Naive thymus-derived CD8-positive, alpha-beta T cell (primary cell): Measurements from ENCODE around the gene PNPLA7. TPM values are rescaled to one million over a fixed set of nuclear protein-coding genes. Genes with fewer than 3 reads are reported as not detected.
"Not testable (repeated sequence)": the region's sequence is repeated elsewhere in the genome, so short reads cannot be mapped to it uniquely, and the experiment has no call there.

Experiments
- ATAC-seq, 2 donors: fragments of 150-1000 bp; cut with Tn5 transposase in 1 of 2; sonication (Bioruptor Pico), chemical (Tn5 transposase) in 1 of 2; 1 replicate in 1 of 2; 2 replicates in 1 of 2; pipeline ENCODE4 v1.10.0; 2021; ENCODE audit warnings: mild to moderate bottlenecking in 2 of 2, moderate library complexity in 2 of 2
- POLR2A ChIA-PET: fragments of 350-600 bp; sonication (Branson Sonifier 250); formaldehyde crosslinking; loops from one replicate; lab custom pipeline; 2021; ENCODE audit warnings: antibody characterized with exemption; lab: Charles Lee
- DNase-seq, 10 donors: peaks; one replicate each; pipeline versions ENCODE4 v3.0.0 to v3.0.0-alpha.2; 2020 to 2022
- H3K27ac Mint-ChIP-seq, 10 donors: one replicate each; pipeline ENCODE4 v1.8.0; 2020 to 2022; ENCODE audit warnings: mild to moderate bottlenecking in 10 of 10, mixed read lengths in 10 of 10, moderate library complexity in 4 of 10, inconsistent platforms in 1 of 10
- H3K27me3 Mint-ChIP-seq, 5 donors: one replicate each; pipeline ENCODE4 v1.8.0; 2021 to 2022; ENCODE audit warnings: mixed read lengths in 5 of 5
- H3K36me3 Mint-ChIP-seq, 3 donors: one replicate each; pipeline ENCODE4 v1.8.0; 2020 to 2022; ENCODE audit warnings: mixed read lengths in 3 of 3, mild to moderate bottlenecking in 2 of 3, inconsistent platforms in 1 of 3
- H3K4me1 Mint-ChIP-seq, 4 donors: one replicate each; pipeline ENCODE4 v1.8.0; 2021 to 2022; ENCODE audit warnings: mixed read lengths in 4 of 4
- H3K4me3 Mint-ChIP-seq, 10 donors: one replicate each; pipeline ENCODE4 v1.8.0; 2020 to 2022; ENCODE audit warnings: mild to moderate bottlenecking in 10 of 10, mixed read lengths in 10 of 10, moderate library complexity in 6 of 10, inconsistent platforms in 1 of 10
- H3K9me3 Mint-ChIP-seq, 9 donors: one replicate each; pipeline ENCODE4 v1.8.0; 2020 to 2022; ENCODE audit warnings: mixed read lengths in 9 of 9, mild to moderate bottlenecking in 3 of 9, inconsistent platforms in 1 of 9, moderate library complexity in 1 of 9
- polyA plus RNA-seq, 3 donors: library from polyadenylated mRNA; unstranded; fragments of 300-500 nt; fragmentation: Illumina TruSeq; gene quantifications; one replicate each; pipeline ENCODE4 v1.2.3, GENCODE V29; 2021
- total RNA-seq, 8 experiments: library from RNA in 2 of 8; stranded (reverse) in 2 of 8; gene quantifications; one replicate each; pipeline ENCODE4 v1.2.3 and lab custom pipeline; 2021 to 2026

The PNPLA7 gene
- total and polyA plus RNA-seq, 5 experiments from 2014 or later: 1.2 to 15.7 (median 2.3) TPM

GRCh38 chr9:137451264-137452005 lies 98.8 kb downstream of the PNPLA7 start:
- peaks cover 0 to 11% (median 0%) of the 10 kb centered on the region in 9 donors for H3K9me3 Mint-ChIP-seq
- peak overlapping the region in 7 of 10 donors; percentile 76 to 99 (median 94) for H3K27ac Mint-ChIP-seq
- DNase-seq (peak in 6 of 10 donors; percentile 0 to 76 (median 52)), ATAC-seq (peak; percentile 49 to 52)
- H3K27me3 Mint-ChIP-seq, POLR2A ChIA-PET: not testable (repeated sequence)
- H3K4me1 Mint-ChIP-seq: peaks cover 6 to 55% (median 31%) of the 10 kb centered on the region in 4 donors
- H3K36me3 Mint-ChIP-seq: peaks cover 0 to 20% (median 10%) of the 10 kb centered on the region in 3 donors
- H3K4me3 Mint-ChIP-seq: peak overlapping the region in 5 of 10 donors; percentile 51 to 78 (median 59)

GRCh38 chr9:137450539-137451222 lies 99.5 kb downstream of the PNPLA7 start:
- Mint-ChIP-seq H3K4me3 (peak overlapping the region in 5 of 10 donors; percentile 18 to 78 (median 59)), H3K4me1 (peaks cover 5 to 48% (median 27%) of the 10 kb centered on the region in 4 donors), H3K9me3 (peaks cover 0 to 11% (median 0%) of the 10 kb centered on the region in 9 donors), H3K36me3 (peaks cover 0 to 20% (median 8%) of the 10 kb centered on the region in 3 donors), H3K27ac (peak overlapping the region in 8 of 10 donors; percentile 76 to 99 (median 94))
- DNase-seq (peak; percentile 38 to 90 (median 78)), ATAC-seq (peak; percentile 59 to 69)
- POLR2A ChIA-PET: interaction anchor here (1.6 kb wide), 1 partner anchor 9 kb away, joined by 4 read pairs; the partner anchor contains the start of gene NSMF
- not testable (repeated sequence) for H3K27me3 Mint-ChIP-seq

- POLR2A ChIA-PET: interaction anchor here (1.2 to 1.6 kb wide), 3 partner anchors 9 to 27 kb away, joined by 3 to 4 read pairs (median 3); partner anchors contain the start of genes EXD3, NOXA1 and NSMF
- peak overlapping the region in 9 of 10 donors; percentile 76 to 99 (median 91) for H3K27ac Mint-ChIP-seq
- peaks cover 0 to 11% (median 0%) of the 10 kb centered on the region in 9 donors for H3K9me3 Mint-ChIP-seq
- H3K4me1 Mint-ChIP-seq: peaks cover 8 to 52% (median 32%) of the 10 kb centered on the region in 4 donors
- H3K27me3 Mint-ChIP-seq: no peaks in the 10 kb centered on the region
- peak; percentile 35 to 43 for ATAC-seq
- peak in 9 of 10 donors; percentile 35 to 85 (median 72) for DNase-seq
- peaks cover 0 to 20% (median 8%) of the 10 kb centered on the region in 3 donors for H3K36me3 Mint-ChIP-seq
- peak overlapping the region in 6 of 10 donors; percentile 13 to 78 (median 47) for H3K4me3 Mint-ChIP-seq
Observed at GRCh38 chr9:137449931-137450538, 100.2 kb downstream of the PNPLA7 start.

GRCh38 chr9:137449081-137449844 lies 100.9 kb downstream of the PNPLA7 start:
- peaks cover 0 to 6% (median 0%) of the 10 kb centered on the region in 5 donors for H3K27me3 Mint-ChIP-seq
- peak in 1 of 10 donors; percentile 61 for DNase-seq
- H3K36me3 Mint-ChIP-seq: peaks cover 0 to 20% (median 8%) of the 10 kb centered on the region in 3 donors
- H3K4me1 Mint-ChIP-seq: peaks cover 8 to 49% (median 34%) of the 10 kb centered on the region in 4 donors
- POLR2A ChIA-PET: interaction anchor here (1.2 to 1.6 kb wide), 3 partner anchors 10 to 26 kb away, joined by 3 to 4 read pairs (median 3); partner anchors contain the start of genes EXD3, NOXA1 and NSMF
- ATAC-seq: no peak
- peaks cover 0 to 9% (median 0%) of the 10 kb centered on the region in 9 donors for H3K9me3 Mint-ChIP-seq
- H3K27ac Mint-ChIP-seq: peak overlapping the region in 6 of 10 donors; percentile 27 to 99 (median 68)
- peak overlapping the region in 3 of 10 donors; percentile 6 to 22 (median 14) for H3K4me3 Mint-ChIP-seq

- H3K9me3 Mint-ChIP-seq: peaks cover 0 to 9% (median 0%) of the 10 kb centered on the region in 9 donors
- peaks cover 0 to 10% (median under 1%) of the 10 kb centered on the region in 5 donors for H3K27me3 Mint-ChIP-seq
- no peak for ATAC-seq
- no peak overlapping the region for H3K4me3 Mint-ChIP-seq
- DNase-seq: peak in 1 of 10 donors; percentile 22
- peaks cover 0 to 18% (median 5%) of the 10 kb centered on the region in 3 donors for H3K36me3 Mint-ChIP-seq
- POLR2A ChIA-PET: interaction anchor here (0.8 to 1.5 kb wide), 3 partner anchors 12 to 25 kb away, joined by 3 read pairs; partner anchors contain the start of genes EXD3 and NOXA1
- peak overlapping the region in 3 of 10 donors; percentile 29 to 62 (median 36) for H3K27ac Mint-ChIP-seq
- peaks cover 8 to 49% (median 32%) of the 10 kb centered on the region in 4 donors for H3K4me1 Mint-ChIP-seq
Observed at GRCh38 chr9:137448602-137448962, 101.6 kb downstream of the PNPLA7 start.

- DNase-seq (peak in 1 of 10 donors; percentile 61), ATAC-seq (no peak)
- peaks cover 0 to 18% (median 5%) of the 10 kb centered on the region in 3 donors for H3K36me3 Mint-ChIP-seq
- H3K9me3 Mint-ChIP-seq: peaks cover 0 to 9% (median 0%) of the 10 kb centered on the region in 9 donors
- H3K4me1 Mint-ChIP-seq: peaks cover 8 to 49% (median 32%) of the 10 kb centered on the region in 4 donors
- no peak overlapping the region for H3K4me3 Mint-ChIP-seq
- peaks cover 0 to 16% (median 3%) of the 10 kb centered on the region in 5 donors for H3K27me3 Mint-ChIP-seq
- no peak overlapping the region for H3K27ac Mint-ChIP-seq
- POLR2A ChIA-PET: interaction anchor here (0.7 to 1.2 kb wide), 3 partner anchors 9 to 25 kb away, joined by 3 read pairs; partner anchors contain the start of gene EXD3
Observed at GRCh38 chr9:137447722-137448601, 102.2 kb downstream of the PNPLA7 start.

GRCh38 chr9:137446851-137447471 lies 103.2 kb downstream of the PNPLA7 start:
- POLR2A ChIA-PET: interaction anchor here (0.7 to 1.2 kb wide), 2 partner anchors 10 to 24 kb away, joined by 3 read pairs; partner anchors contain the start of gene EXD3
- peaks cover 1 to 24% (median 8%) of the 10 kb centered on the region in 5 donors for H3K27me3 Mint-ChIP-seq
- H3K27ac Mint-ChIP-seq: peak overlapping the region in 2 of 10 donors; percentile 44 to 55
- DNase-seq (peak in 2 of 10 donors; percentile 1 to 52), ATAC-seq (no peak)
- H3K4me3 Mint-ChIP-seq: peak overlapping the region in 1 of 10 donors; percentile 8
- peaks cover 0 to 18% (median 5%) of the 10 kb centered on the region in 3 donors for H3K36me3 Mint-ChIP-seq
- peaks cover 0 to 9% (median 0%) of the 10 kb centered on the region in 9 donors for H3K9me3 Mint-ChIP-seq
- H3K4me1 Mint-ChIP-seq: peaks cover 8 to 45% (median 27%) of the 10 kb centered on the region in 4 donors

GRCh38 chr9:137445930-137446431 lies 104.2 kb downstream of the PNPLA7 start:
- Mint-ChIP-seq H3K4me3 (no peak overlapping the region), H3K9me3 (peaks cover 0 to 9% (median 0%) of the 10 kb centered on the region in 9 donors), H3K4me1 (peaks cover 10 to 42% (median 28%) of the 10 kb centered on the region in 4 donors), H3K36me3 (peaks cover 0 to 18% (median 5%) of the 10 kb centered on the region in 3 donors), H3K27ac (no peak overlapping the region), H3K27me3 (peaks cover 4 to 26% (median 10%) of the 10 kb centered on the region in 5 donors)
- DNase-seq: peak in 1 of 10 donors; percentile 58
- POLR2A ChIA-PET: interaction anchor here (1.0 to 1.4 kb wide), 4 partner anchors 8 to 104 kb away, joined by 3 to 4 read pairs (median 4); partner anchors contain the start of gene PNPLA7
- ATAC-seq: no peak

- peaks cover 10 to 36% (median 26%) of the 10 kb centered on the region in 4 donors for H3K4me1 Mint-ChIP-seq
- H3K9me3 Mint-ChIP-seq: peaks cover 0 to 3% (median 0%) of the 10 kb centered on the region in 9 donors
- peak; percentile 64 to 69 for ATAC-seq
Observed at GRCh38 chr9:137445275-137445807, 104.9 kb downstream of the PNPLA7 start.

More at GRCh38 chr9:137445275-137445807, 104.9 kb downstream of the PNPLA7 start:
- H3K27me3 Mint-ChIP-seq: peaks cover 4 to 26% (median 10%) of the 10 kb centered on the region in 5 donors
- POLR2A ChIA-PET: interaction anchor here (1.0 to 1.4 kb wide), 4 partner anchors 8 to 105 kb away, joined by 3 to 4 read pairs (median 4); partner anchors contain the start of gene PNPLA7
- H3K36me3 Mint-ChIP-seq: peaks cover 0 to 18% (median 5%) of the 10 kb centered on the region in 3 donors
- DNase-seq: peak; percentile 65 to 88 (median 77)
- peak overlapping the region in 3 of 10 donors; percentile 54 to 82 (median 69) for H3K27ac Mint-ChIP-seq
- H3K4me3 Mint-ChIP-seq: peak overlapping the region in 3 of 10 donors; percentile 0 to 48 (median 9)
